NT2/D1 (cell line): Measurements from ENCODE around the gene CPLANE1.
"Not testable (repeated sequence)": the region's sequence is repeated elsewhere in the genome, so short reads cannot be mapped to it uniquely, and the experiment has no call there.

ENCODE experiments used
- SUZ12 ChIP-seq: IDR thresholded peaks from 2 replicates; pipeline ENCODE4 v1.6.1; 2011; ENCODE audit not compliant: insufficient read length, insufficient read depth; ENCODE audit errors: extremely low read depth
- YY1 ChIP-seq: IDR thresholded peaks from 2 replicates; pipeline ENCODE4 v1.6.1; 2011; ENCODE audit not compliant: insufficient read length, insufficient read depth
- ZNF274 ChIP-seq: IDR thresholded peaks from 2 replicates; pipeline ENCODE4 v1.6.1; 2011; ENCODE audit warnings: mild to moderate bottlenecking, low read depth, low read length

DNA sequence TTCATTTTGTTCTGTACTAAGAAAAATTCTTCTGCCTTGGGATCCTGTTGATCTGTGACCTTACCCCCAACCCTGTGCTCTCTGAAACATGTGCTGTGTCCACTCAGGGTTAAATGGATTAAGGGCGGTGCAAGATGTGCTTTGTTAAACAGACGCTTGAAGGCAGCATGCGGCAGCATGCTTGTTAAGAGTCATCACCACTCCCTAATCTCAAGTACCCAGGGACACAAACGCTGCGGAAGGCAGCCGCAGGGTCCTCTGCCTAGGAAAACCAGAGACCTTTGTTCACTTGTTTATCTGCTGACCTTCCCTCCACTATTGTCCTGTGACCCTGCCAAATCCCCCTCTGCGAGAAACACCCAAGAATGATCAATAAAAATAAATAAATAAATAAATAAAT lies 47.1 kb upstream of the CPLANE1 start:
- not testable (repeated sequence) for TF ChIP-seq YY1, ZNF274, SUZ12
